ENCODE results near the gene MRPL58.

DNA sequence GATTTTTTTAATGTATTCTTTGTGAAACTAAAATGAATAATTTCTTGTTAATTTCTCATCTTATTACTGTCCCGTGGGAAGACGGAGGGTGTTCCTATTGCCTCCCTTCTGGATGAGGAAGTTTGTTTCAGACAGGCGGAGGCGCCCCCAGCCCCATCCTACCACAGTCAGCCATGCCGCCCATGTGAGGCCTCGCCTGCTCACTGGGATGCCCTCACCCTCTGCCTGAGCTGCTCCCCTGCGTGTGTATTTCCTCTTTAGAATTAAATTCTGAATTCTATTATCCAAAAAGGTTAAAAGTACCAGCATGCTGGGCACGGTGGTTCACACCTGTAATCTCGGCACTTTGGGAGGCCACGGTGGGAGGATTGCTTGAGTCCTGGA, 48.6 kb downstream of the MRPL58 start:
- no peak for TF ChIP-seq LEF1 (IDR thresholded peaks at IDR 0.05; ENCODE audit: borderline replicate concordance)
- no peak for TF ChIP-seq SP1 (IDR thresholded peaks at IDR 0.05)
- no peak for TF ChIP-seq TARDBP (IDR thresholded peaks at IDR 0.05)
- no peak for TF ChIP-seq FOXK2 (IDR thresholded peaks at IDR 0.05)
- no peak for TF ChIP-seq ARNT (IDR thresholded peaks at IDR 0.05)
- no peak for TF ChIP-seq FOXM1 (IDR thresholded peaks at IDR 0.05; ENCODE audit: borderline replicate concordance)
- no peak for TF ChIP-seq SUZ12 (IDR thresholded peaks at IDR 0.05)
- no peak for TF ChIP-seq PKNOX1 (IDR thresholded peaks at IDR 0.05)
- no peak for TF ChIP-seq ELF4 (IDR thresholded peaks at IDR 0.05)
- no peak for TF ChIP-seq L3MBTL2 (conservative IDR thresholded peaks at IDR 0.05)
- no peak for TF ChIP-seq BHLHE40 (IDR thresholded peaks at IDR 0.05; ENCODE audit: borderline replicate concordance)
- TF ChIP-seq NFRKB (IDR thresholded peaks at IDR 0.05) = no peak
- no peak for TF ChIP-seq CTBP1 (IDR thresholded peaks at IDR 0.05; ENCODE audit: borderline replicate concordance)
- no peak for TF ChIP-seq HDGF (IDR thresholded peaks at IDR 0.05; ENCODE audit: borderline replicate concordance)
